ENCODE results near the gene ANKDD1B.
"Not testable (repeated sequence)": the region's sequence is repeated elsewhere in the genome, so short reads cannot be mapped to it uniquely, and the experiment has no call there.

Gene ANKDD1B

DNA sequence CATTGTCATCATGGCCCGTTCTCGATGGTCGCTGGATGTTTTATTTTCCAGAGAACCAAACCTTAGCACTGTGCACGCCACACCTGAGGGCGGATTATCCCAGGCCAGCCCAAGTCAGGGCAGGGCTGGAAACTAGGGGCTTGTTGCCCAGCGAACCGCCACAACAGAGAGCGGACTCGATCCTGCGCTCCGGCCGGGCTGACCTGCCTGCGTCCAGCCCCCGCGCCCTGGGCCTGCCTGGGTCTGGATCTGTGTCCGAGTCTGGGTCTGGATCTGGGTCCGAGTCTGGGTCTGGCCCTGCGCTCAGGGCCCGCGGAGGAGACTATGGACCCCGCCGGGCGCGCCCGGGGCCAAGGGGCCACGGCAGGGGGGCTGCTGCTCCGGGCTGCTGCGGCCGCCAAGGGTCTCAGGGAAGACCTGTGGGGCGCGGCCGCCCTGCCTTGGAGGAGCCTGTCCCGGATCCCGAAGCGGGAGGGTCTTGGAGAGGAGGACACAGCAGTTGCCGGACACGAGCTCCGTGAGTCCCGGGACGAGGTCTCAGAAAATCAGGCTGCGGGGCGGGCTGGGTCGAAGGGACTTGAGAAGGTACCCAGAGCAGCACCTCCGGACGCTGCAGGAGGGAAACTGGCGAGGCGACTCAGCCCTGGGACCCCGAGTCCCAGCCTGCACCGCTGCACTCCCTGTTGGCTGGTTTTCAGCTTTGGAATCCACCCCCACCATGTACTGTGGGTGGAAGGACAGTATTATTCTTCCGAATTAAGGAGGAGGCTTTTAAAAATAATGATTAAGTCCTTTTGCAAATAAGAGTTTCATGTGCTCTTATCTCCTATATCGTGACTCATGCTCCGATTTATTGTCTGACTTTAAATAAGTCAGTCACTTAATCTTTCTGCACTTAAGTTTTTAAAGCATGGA, at the start of gene ANKDD1B:
Gene ANKDD1B (plus strand): TSS at position 143 of the 915 bp plus-strand sequence. CDS start 182 bp downstream, at position 325.
- DNase-seq (ENCODE audit: low read depth) = no peak

DNA sequence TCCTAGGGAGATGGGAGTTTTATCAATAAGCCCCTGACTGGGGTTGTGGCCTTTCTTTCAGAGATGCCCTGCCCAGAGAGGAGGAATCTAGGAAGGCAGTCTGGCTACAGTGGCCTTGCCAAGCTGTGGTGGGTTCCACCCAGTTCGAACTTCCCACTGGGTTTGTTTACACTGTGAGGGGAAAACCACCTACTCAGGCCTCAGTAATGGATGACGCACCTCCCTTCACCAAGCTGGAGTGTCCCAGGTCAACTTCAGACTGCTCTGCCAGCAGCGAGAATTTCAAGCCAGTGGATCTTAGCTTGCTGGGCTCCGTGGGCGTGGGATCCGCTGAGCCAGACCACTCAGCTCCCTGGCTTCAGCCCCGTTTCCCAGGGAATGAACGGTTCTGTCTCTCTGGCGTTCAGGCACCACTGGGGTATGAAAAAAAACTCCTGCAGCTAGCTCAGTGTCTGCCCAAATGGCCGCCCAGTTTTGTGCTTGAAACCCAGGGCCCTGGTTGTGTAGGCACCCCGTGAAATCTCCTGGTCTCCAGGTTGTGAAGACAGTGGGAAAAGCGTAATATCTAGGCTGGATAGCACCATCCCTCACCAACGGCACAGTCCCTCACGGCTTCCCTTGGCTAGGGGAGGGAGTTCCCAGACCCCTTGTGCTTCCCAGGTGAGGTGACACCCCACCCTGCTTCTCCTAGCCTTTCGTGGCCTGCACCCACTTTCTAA, 45.1 kb upstream of the ANKDD1B start:
- DNase-seq (ENCODE audit: low read depth) = not testable (repeated sequence)

DNA sequence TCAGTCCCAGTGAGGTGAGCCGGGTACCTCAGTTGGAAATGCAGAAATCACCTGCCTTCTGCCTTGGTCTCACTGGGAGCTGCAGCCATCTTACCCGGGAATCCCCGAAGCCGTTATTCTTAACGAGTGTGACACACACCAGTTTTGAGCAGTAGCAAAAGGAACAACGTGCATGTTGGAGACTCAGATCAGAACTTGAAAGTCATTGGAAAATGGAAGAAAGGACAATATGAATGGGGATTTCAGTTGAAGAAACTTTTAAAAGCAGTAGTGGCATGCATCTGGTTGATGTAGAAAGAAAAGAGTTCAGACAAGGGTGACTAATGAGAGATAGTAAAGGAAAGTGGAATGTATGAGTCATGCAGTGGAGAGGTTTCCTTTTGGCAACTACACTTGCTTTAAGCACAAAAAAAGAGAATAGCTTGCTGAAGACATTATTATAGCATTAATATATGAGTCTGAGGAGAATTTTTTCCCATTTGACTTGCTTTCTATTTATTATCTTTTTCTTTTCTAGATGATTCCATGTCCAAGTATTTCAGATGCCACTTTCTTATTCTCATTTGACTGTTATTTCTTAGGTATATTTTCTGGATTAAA, 44.4 kb upstream of the ANKDD1B start:
- peak; percentile 60 for DNase-seq (ENCODE audit: low read depth)

DNA sequence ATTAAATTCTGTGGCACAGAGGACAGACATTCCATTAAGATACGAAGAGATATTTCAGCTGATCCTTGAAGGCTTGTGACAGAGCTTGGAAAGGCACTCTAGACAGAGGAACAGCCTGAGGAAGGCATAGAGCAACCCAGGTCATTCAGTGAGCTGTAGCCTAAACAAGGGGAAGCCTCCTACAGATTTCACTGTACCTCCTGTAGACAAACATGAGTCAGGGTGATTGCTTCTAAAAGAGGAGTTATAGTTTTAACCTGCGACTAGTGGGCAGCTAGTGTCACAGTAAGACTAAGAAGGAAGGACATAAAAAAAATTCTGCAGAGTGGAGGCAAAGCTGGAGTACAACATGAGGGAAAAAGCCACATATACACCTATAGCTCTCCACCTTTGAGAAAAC, 43.5 kb upstream of the ANKDD1B start:
- DNase-seq (ENCODE audit: low read depth) = no peak

DNA sequence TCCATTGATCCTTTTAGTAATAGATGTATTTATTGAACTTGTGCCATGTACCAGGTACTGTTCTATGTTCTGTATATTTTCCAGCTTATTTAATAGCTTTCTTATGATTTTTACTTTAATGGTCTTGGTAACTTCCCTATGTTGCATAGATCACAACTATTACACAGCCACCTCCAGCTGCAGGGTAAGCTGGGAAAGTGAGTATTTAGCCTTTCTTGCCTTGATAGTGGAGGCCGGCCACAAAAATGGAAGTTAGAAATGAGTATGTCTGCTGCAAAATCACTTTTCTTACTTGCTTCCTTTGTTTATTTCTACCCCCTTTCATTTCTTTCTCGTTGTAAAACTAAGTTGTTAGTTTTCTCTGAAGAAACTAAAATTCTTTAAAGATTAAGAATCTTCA, 43.1 kb upstream of the ANKDD1B start:
- no peak for DNase-seq (ENCODE audit: low read depth)

DNA sequence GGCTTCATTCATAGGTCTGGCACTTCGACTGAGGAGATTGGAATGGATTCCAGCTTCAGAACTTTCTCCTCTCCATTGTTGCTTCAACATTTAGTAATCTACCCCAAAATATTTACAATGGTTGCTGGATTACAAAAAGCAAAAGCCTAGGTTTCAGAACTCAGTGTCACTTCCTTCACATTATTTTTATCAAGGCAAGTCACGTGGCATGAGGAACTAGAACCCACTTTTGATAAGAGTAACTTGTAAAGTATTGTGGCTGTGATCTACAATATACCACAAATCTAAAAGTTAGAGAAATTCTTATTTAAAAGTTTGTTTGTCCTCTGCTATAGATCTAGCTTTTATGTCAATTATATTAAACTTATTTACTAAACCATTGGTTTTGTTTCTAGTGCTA, 39.7 kb upstream of the ANKDD1B start:
- no peak for DNase-seq (ENCODE audit: low read depth)

DNA sequence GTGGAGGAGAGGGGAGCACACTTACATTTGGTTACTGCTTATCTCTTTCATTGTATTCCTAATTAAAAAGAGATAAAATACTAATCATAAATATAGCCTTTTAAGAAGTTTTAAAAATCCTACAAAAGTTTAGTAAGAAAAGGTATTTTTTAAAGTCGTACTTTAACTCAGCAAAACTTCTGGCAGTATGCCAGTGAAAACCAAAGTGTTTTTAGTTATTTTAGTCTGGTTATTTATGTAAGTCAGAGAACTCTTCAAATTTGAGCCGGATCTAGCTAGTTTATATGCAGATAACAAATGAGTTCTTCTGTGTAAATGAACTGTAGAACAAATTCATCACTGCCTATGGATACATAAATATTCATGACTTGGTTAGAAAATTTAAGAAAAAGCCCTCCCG, 36.5 kb upstream of the ANKDD1B start:
- DNase-seq (ENCODE audit: low read depth) = no peak

DNA sequence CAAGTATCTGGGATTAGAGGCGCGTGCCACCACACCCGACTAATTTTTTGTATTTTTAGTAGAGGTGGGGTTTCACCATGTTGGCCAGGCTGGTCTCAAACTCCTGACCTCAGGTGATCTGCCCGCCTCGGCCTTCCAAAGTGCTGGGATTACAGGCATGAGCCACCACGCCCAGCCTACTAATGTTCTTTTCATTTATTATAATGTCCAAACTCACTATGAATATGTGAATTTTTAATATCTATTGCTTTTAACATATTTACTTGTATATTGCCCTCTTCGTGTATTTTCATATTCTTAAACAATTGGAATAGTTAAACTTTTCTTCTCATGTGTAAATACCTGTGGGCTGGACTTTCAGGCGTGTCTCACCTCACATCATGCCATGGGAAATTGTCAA, 33.0 kb upstream of the ANKDD1B start:
- DNase-seq (ENCODE audit: low read depth) = not testable (repeated sequence)

DNA sequence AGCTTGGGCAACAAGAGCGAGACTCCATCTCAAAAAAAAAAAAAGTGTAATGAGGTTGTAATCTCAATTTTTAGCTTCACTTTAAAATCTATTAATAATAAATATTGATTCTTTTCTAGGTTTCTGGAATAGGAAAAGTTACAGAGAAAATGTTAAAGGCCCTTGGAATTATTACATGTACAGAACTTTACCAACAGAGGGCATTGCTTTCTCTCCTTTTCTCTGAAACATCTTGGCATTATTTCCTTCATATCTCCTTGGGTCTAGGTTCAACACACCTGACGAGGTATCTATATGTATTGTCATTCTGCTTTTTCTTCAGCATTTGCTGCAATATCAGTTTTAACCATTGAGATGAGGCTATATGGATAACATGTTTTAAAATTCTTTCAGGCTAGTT, 26.6 kb upstream of the ANKDD1B start:
- no peak for DNase-seq (ENCODE audit: low read depth)

DNA sequence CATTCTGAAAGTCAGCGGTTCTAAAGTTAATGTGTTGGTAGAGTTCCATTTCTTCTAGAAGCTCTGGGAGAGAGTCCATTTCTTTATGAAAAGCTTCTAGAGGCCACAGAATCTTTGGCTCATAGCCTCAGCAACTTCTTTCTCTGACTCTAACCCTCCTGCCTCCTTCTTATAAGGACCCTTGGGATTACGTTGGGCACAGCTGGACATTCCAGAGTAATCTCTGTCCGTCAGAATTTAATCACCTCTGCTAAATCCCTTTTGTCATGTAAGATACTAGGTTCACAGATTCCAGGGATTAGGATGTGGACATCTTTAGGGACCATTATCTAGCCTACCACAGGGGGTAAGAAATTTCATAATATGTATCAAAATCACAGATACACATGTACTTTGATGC, 22.6 kb upstream of the ANKDD1B start:
- no peak for DNase-seq (ENCODE audit: low read depth)

DNA sequence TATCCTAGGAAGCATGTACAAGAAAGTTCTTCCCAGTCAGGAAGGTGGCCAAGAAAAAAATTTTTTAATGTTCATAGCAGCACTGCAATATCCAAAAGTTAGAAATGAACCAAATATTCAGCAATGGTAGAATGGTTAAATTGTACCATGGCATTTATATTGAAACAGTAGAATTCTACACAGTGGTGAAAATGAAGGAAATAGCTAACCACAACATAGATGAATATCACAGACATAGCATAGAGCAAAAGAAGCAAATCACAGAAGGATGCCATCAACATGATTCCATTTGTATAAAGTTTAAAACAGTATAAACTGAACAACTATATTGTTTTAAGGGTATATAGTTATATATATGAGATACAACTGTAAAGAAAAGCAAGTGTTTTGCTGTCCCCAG, 10.7 kb upstream of the ANKDD1B start:
- no peak for DNase-seq (ENCODE audit: low read depth)

DNA sequence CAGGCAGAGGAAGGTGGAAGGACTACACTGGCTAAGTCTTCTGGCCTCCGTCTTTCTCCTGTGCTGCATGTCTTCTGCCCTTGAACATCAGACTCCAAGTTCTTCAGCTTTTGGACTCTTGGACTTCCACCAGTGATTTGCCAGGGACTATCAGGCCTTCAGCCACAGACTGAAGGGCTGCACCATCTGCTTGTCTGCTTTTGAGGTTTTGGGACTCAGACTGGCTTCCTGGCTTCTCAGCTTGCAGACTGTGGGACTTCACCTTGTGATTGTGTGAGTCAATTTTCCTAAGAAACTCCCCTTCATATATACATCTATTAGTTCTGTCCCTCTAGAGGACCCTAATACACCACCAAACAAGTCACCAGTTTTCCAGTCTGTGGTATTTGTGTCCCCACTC, 9.7 kb upstream of the ANKDD1B start:
- DNase-seq (ENCODE audit: low read depth) = no peak

DNA sequence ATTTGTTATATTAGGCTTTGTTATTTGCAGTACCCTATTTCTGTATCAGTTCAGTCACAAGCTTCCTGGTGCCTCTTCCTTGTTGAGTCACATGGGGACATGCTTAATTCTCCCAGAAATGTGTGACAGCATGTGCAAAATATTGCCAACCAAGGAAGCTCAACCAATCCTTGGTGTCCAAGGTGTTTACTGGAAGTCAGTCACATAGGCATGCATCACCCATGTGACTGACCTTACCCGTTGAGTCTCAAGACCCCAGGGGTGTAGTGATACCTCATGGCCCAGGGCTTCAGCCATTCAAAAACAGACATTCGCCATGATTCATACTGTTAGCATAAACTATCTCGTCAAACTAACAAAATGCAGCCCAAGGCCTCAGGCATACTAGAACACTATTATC, 9.3 kb upstream of the ANKDD1B start:
- no peak for DNase-seq (ENCODE audit: low read depth)

DNA sequence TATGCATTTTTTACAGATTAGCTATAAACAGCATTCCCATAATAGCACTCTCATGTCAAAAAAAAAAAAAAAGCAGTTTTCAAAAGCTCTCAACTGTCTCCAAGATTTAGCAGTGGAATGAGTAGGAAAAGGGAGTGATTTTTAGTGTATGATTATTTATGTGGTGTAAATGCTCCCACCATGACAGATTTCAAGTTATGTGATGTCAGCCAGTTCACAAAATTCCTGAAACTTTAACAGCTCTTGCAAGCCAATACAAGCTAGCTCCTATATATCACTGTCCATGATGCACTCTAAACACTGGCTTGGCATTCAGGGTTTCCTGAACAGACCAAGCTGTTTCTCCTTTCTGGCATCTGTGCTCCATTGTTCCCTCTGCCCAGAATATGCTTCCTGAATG, 7.9 kb upstream of the ANKDD1B start:
- DNase-seq (ENCODE audit: low read depth) = no peak

DNA sequence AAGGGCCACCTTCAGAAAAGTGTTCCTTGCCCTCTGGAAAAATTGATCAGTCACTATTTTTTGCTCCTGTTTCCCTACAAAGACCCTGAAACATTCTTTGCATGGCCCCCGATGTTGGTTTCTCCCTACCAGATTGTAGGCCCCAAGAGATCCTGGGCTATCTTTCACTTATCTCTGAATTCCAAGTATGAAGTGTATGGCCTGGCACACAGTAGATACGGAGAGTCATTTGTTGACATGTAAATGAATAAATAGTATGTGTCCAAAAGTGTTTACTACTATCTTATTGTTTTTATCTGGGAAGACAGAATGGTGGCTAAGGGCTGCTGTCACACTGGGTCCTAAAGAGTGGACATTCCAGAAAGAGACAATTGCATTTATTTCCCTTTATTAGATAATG, 7.4 kb upstream of the ANKDD1B start:
- no peak for DNase-seq (ENCODE audit: low read depth)

DNA sequence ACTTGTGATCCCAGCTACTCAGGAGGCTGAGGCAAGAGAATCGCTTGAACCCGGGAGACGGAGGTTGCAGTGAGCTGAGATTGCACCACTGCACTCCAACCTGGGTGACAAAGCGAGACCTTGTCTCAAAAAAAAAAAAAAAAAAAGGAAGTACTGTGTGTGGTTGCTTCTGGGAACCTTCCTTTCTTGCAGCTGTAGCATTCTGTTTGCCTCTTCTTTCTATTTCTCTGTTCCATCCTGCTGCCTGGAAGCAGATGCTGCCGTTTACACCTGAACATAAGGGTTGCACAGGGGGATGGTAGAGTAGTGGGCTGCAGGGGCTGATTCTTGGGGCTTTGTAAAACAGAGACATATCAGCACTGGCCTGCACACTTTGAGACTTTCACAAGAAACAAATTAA, 3.9 kb upstream of the ANKDD1B start:
- DNase-seq (ENCODE audit: low read depth) = not testable (repeated sequence)

DNA sequence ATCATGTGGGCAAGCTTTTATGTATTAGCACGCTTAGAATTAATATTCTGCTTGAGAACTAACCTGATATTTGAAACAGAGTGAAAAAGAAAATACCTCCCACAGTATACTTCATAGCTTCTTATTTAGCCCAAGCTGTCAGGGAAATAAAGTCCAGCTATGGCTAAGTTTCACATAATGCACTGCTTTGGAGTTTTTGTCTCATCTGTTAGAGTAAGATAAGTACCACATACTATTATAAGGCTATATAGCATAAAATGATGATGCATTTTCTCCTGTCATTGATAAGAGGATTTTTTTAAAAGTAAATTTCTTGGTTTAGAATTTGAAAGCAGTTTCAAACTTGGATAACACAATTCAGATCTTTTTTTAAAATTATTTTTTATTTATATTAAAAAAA, 2.4 kb upstream of the ANKDD1B start:
- no peak for DNase-seq (ENCODE audit: low read depth)

DNA sequence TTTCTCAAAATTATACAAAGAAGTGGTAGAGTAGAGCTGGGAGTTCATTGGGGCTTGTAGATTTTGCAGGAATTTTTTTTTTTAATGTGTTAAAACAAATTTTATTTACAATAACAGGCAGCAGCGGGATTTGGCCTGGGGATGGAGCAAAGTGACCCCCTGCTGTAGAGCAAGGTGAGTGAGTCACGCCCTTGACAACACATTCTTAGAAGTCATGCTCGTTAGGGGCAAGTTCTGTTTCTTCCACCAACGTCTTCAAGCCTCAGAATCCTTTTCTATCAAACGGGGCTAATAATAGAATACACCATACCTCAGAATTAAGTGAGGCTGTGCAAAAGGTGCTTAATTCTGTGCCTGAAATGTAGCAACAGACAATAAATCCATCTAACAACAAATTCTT, 1.1 kb upstream of the ANKDD1B start:
- no peak for DNase-seq (ENCODE audit: low read depth)

DNA sequence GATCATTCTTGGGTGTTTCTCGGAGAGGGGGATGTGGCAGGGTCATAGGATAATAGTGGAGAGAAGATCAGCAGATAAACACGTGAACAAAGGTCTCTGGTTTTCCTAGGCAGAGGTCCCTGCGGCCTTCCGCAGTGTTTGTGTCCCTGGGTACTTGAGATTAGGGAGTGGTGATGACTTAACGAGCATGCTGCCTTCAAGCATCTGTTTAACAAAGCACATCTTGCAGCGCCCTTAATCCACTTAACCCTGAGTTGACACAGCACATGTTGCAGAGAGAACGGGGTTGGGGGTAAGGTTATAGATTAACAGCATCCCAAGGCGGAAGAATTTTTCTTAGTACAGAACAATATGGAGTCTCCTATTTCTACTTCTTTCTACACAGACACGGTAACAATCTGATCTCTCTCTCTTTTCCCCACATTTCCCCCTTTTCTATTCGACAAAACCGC, 368 bp upstream of the ANKDD1B start:
- DNase-seq (ENCODE audit: low read depth) = not testable (repeated sequence)

DNA sequence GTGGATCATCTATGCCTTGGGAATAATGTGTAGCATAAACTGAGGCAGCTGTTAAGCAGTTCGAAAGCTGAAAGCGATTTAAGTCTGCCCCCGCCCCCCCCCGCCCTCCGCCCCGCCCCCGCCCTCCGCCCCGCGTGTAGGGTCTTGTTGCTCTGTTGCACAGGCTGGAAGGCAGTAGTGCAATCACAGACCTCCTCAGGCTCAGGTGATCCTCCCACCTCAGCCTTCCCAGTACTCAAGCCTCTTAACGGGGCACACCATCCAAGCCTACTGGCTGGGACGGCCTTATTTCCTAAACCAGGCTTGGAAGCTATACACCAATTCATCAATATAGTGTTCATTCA, 945 bp downstream of the ANKDD1B start:
- DNase-seq (ENCODE audit: low read depth) = no peak

DNA sequence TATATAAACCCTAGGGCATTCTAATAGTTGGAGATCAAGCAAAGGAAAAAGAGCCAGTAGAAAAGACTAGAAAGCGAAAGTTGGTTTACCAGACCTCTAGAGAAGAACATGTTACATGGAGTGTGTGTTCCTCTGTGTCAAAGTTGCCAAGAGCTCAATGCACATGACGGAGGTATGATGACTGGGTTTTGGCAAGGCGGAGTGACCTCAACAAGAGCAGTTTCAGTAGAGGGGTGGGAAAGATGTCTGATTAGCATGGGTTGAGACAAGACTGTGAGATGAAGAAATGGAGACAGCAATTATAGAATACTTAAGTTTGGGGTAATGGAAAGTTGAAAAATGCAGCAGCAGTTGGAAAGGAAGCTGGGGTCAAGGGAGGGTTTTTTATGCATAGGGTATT, 1.6 kb downstream of the ANKDD1B start:
- DNase-seq (ENCODE audit: low read depth) = no peak

DNA sequence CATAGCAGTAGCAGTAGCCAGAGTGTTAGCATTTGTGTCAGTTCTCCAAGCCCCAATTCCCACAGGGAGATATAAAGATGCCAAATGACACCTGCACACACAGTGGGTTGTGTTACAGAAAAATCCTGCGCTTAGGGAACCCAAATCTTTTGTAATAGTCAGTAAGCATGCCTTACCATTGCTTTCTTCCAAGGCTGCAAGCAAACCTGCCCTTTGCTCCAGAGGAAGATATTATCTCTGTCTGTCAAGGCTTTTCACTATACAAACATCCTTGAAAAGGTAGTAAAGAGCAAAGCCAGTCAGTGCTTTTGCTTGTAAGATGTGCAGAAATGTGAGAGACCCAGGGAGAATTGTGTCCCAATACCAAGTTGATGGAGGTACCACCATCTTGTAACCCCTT, 2.9 kb downstream of the ANKDD1B start:
- DNase-seq (ENCODE audit: low read depth) = no peak

DNA sequence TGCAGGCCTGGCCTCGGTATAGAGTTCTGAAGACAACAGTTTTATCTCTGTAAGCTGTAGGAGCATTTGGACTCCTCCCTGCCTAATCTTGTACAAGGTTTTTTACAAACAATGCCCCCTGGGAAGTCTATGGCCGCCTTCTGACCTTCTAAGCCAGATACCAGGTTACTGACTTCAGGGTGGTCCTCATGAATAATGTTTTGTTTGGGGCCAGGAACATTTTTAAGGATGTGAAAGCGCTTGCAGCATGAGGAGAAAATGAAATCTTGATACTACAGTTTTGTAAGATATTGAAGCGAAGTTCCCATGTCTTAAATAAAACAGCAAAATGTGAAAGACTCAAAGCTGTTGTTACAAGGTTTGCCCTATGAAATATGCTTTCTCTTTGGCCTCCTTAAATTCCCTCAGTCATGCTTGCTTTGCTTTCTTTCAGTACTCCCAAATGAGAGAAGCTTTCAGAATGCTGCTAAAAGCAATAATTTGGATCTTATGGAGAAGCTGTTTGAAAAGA, 5.2 kb downstream of the ANKDD1B start:
- no peak for DNase-seq (ENCODE audit: low read depth)
